Transverse colon (tissue), 4 donors: ENCODE measurements around the gene CPNE6. TPM values are rescaled to one million over a fixed set of nuclear protein-coding genes. Genes with fewer than 3 reads are reported as not detected.

Source experiments
- DNase-seq: peaks from one replicate; pipeline ENCODE4 v3.0.0-alpha.2; 2019
- H3K27ac ChIP-seq, 4 donors: fragments of 200-600 bp; sonication (generic); 2 replicates each; pipeline ENCODE4 v1.5.1; 2016 to 2018; ENCODE audit warnings: inconsistent platforms in 4 of 4
- H3K27me3 ChIP-seq: fragments of 200-600 bp; sonication (generic); 2 replicates; pipeline ENCODE4 v1.5.1; 2017; ENCODE audit warnings: inconsistent platforms
- H3K36me3 ChIP-seq, 4 donors: fragments of 200-600 bp; sonication (generic); 2 replicates each; pipeline ENCODE4 v1.5.1; 2017 to 2019; ENCODE audit warnings: inconsistent platforms in 4 of 4
- H3K4me1 ChIP-seq, 4 donors: fragments of 200-600 bp; sonication (generic); 2 replicates each; pipeline ENCODE4 v1.5.1; 2017 to 2020; ENCODE audit warnings: inconsistent platforms in 4 of 4
- H3K4me3 ChIP-seq, 4 donors: fragments of 200-600 bp; sonication (generic); 1 replicate in 1 of 4; 2 replicates in 3 of 4; pipeline versions ENCODE4 v1.5.1 to v1.6.1; 2017 to 2019; ENCODE audit warnings: inconsistent platforms in 4 of 4
- H3K9me3 ChIP-seq, 2 donors: fragments of 200-600 bp; sonication (generic); 2 replicates each; pipeline ENCODE4 v1.5.1; 2017 to 2019; ENCODE audit warnings: inconsistent platforms in 2 of 2
- EP300 ChIP-seq: sonication (generic); formaldehyde crosslinking; IDR thresholded peaks from one replicate; pipeline ENCODE4 v1.6.1; 2017; ENCODE audit warnings: antibody characterized with exemption, low read depth
- POLR2A ChIP-seq: fragments of 450-650 bp; IDR thresholded peaks from one replicate; pipeline ENCODE4 v1.6.1; 2016; ENCODE audit warnings: antibody characterized with exemption, mild to moderate bottlenecking, moderate library complexity
- POLR2AphosphoS5 ChIP-seq, 3 donors: sonication (generic); formaldehyde crosslinking; IDR thresholded peaks; one replicate each; pipeline ENCODE4 v1.6.1; 2016; ENCODE audit warnings: antibody characterized with exemption in 3 of 3
- WGBS, 2 donors: methylation state at CpG; one replicate each; pipeline ENCODE4 v1.1.5; 2018; ENCODE audit warnings: low coverage in 1 of 2; 5-methylcytosine and 5-hydroxymethylcytosine counted together
- in situ Hi-C, 4 donors: fragments of 200-750 bp; cut with MboI; loops; one replicate each; pipeline versions ENCODE4 v1.15.0 to v1.15.1; 2017; ENCODE audit warnings: low sequenced_read_pairs in 3 of 4, low pct_ligation_motif_present in 1 of 4, low pct_unique_long_range_greater_than_20kb in 1 of 4
- intact Hi-C: fragments of 100-400 bp; cut with DNase I; formaldehyde crosslinking; loops from one replicate; pipeline ENCODE4 v1.15.1; 2023; ENCODE audit warnings: low total_unique reads
- total RNA-seq, 4 donors: library from RNA; depleted of rRNA; stranded (reverse); fragments of >200 nt; gene quantifications; one replicate each; pipeline ENCODE4 v1.1.0, GENCODE V29; 2016
- TF ChIP-seq, protein P1 (sequence below), 5 experiments: fragments of 200-600 bp in 3 of 5; fragments of 450-650 bp in 2 of 5; sonication (generic) in 3 of 5; IDR thresholded peaks; 1 replicate in 2 of 5; 2 replicates in 3 of 5; pipeline ENCODE4 v1.5.1; 2016 to 2017; ENCODE audit warnings: antibody characterized with exemption in 5 of 5, inconsistent platforms in 3 of 5, mild to moderate bottlenecking in 2 of 5, moderate library complexity in 1 of 5

CPNE6 gene
- total RNA-seq, 4 donors from 2014 or later: 3.4 TPM; not detected in 3

- H3K9me3 ChIP-seq: no peaks in the 10 kb centered on the region
- no peak overlapping the region for H3K27ac ChIP-seq
- intact Hi-C loops (loop anchor here (5.0 kb wide), 1 partner anchor 47 kb away; no protein-coding TSS in a partner anchor), in situ Hi-C loops (loop anchor here in 1 of 4 donors (5.0 kb wide), 1 partner anchor 32 kb away; the partner anchor contains the start of gene PCK2)
- TF ChIP-seq POLR2AphosphoS5 (IDR thresholded peaks at IDR 0.05): no peak
- no peak for TF ChIP-seq EP300
- TF ChIP-seq, protein P1, sequence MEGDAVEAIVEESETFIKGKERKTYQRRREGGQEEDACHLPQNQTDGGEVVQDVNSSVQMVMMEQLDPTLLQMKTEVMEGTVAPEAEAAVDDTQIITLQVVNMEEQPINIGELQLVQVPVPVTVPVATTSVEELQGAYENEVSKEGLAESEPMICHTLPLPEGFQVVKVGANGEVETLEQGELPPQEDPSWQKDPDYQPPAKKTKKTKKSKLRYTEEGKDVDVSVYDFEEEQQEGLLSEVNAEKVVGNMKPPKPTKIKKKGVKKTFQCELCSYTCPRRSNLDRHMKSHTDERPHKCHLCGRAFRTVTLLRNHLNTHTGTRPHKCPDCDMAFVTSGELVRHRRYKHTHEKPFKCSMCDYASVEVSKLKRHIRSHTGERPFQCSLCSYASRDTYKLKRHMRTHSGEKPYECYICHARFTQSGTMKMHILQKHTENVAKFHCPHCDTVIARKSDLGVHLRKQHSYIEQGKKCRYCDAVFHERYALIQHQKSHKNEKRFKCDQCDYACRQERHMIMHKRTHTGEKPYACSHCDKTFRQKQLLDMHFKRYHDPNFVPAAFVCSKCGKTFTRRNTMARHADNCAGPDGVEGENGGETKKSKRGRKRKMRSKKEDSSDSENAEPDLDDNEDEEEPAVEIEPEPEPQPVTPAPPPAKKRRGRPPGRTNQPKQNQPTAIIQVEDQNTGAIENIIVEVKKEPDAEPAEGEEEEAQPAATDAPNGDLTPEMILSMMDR (IDR thresholded peaks at IDR 0.05): no peak
- no peak for TF ChIP-seq POLR2A
- no peaks in the 10 kb centered on the region for H3K36me3 ChIP-seq
- no peaks in the 10 kb centered on the region for H3K27me3 ChIP-seq
- no peak overlapping the region for H3K4me3 ChIP-seq
- peaks cover 0 to 19% (median 9%) of the 10 kb centered on the region in 4 donors for H3K4me1 ChIP-seq
- 87% methylated on average over 16 of the region's 16 CpGs; no CpG with 5 or more reads in 1 of the 2 donors for WGBS, 2 donors
- no peak for DNase-seq
Measured at GRCh38 chr14:24059841-24060388, 11.4 kb upstream of the CPNE6 start.

GRCh38 chr14:24060443-24060842 lies 10.9 kb upstream of the CPNE6 start:
- 85% methylated on average over 10 of the region's 10 CpGs; no CpG with 5 or more reads in 1 of the 2 donors for WGBS, 2 donors
- Histone ChIP-seq H3K27me3 (no peaks in the 10 kb centered on the region), H3K4me3 (no peak overlapping the region), H3K27ac (no peak overlapping the region), H3K4me1 (peaks cover 0 to 19% (median 9%) of the 10 kb centered on the region in 4 donors), H3K9me3 (no peaks in the 10 kb centered on the region), H3K36me3 (no peaks in the 10 kb centered on the region)
- no peak for DNase-seq
- intact Hi-C loops (loop anchor here (5.0 kb wide), 1 partner anchor 47 kb away; no protein-coding TSS in a partner anchor), in situ Hi-C loops (no loop called here)
- TF ChIP-seq POLR2A: no peak
- TF ChIP-seq POLR2AphosphoS5 (IDR thresholded peaks at IDR 0.05): no peak
- TF ChIP-seq EP300: no peak
- TF ChIP-seq, protein P1 (IDR thresholded peaks at IDR 0.05): no peak

DNA sequence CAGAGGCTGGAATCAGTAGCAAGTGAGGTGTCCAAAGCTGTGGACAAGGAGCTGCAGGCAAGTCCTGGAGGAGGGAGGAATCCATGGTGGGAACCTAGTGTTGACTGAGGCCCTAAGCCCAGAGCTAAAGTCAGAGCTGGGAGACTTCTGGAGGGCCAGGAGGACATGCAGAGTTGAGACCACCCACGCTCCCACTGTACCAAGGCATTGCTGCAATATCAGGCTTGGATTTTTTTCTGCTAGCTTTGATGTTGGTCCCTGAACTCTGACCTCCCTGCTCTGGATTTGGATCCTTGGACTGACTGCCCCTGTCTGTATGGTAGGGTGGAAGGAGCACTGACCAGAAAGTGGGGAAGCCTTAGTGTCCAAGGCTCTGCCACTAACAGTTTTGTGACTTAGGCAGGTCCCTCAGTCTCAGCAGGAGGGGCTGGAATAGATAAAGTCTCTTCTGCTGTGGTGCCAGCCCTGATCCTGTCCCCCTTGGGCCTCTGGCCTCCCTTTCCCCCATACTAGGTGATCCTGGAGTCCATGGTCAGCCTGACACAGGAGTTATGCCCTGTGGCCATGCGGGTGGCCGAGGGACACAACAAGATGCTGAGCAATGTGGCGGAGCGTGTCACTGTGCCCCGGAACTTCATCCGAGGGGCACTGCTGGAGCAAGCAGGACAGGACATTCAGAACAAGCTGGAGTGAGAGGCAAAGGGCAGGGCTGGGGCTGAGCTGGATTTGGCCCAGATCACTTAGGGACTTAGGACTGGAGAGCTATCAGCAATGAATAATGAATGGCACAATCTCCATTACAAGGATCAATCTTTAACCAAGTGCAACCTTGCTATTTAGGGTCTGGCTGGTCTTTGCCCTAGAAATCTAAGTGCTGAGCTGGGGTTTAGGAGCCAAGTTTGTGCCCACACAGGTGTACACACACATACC lies 10.1 kb upstream of the CPNE6 start:
- Histone ChIP-seq H3K27ac (no peak overlapping the region), H3K4me1 (peaks cover 0 to 22% (median 11%) of the 10 kb centered on the region in 4 donors), H3K27me3 (no peaks in the 10 kb centered on the region), H3K9me3 (no peaks in the 10 kb centered on the region), H3K36me3 (no peaks in the 10 kb centered on the region), H3K4me3 (no peak overlapping the region)
- in situ Hi-C loops: no loop called here
- DNase-seq: peak; percentile 34
- intact Hi-C loops: loop anchor here (5.0 kb wide), 1 partner anchor 46 kb away; no protein-coding TSS in a partner anchor
- TF ChIP-seq EP300: no peak
- no peak for TF ChIP-seq POLR2A
- no peak for TF ChIP-seq POLR2AphosphoS5 (IDR thresholded peaks at IDR 0.05)
- TF ChIP-seq, protein P1 (IDR thresholded peaks at IDR 0.05): no peak
- WGBS, 2 donors: 90 to 91% methylated on average over 4 to 7 of the region's 7 CpGs
